GM23338 (cell line): ENCODE results near the gene EML2. TPM values are rescaled to one million over a fixed set of nuclear protein-coding genes. Genes with fewer than 3 reads are reported as not detected.

Experiments
- ATAC-seq: fragments of 200-7000 bp; cut with Tn5 transposase; 3 replicates; pipeline ENCODE4 v1.9.1; 2020
- DNase-seq: peaks from one replicate; pipeline ENCODE4 v3.0.0-alpha.2; 2015; ENCODE audit warnings: low spot score
- H2AFZ ChIP-seq: fragments of 200-600 bp; sonication (generic); 2 replicates; pipeline ENCODE4 v1.8.0; 2016; ENCODE audit warnings: antibody characterized with exemption, mild to moderate bottlenecking, moderate library complexity
- H3F3A ChIP-seq: fragments of 200-600 bp; sonication (generic); replicated peaks from 2 replicates; pipeline ENCODE4 v1.8.0; 2017; ENCODE audit warnings: antibody characterized with exemption, mixed run types, low read depth
- H3K27ac ChIP-seq: fragments of 200-600 bp; sonication (generic); 2 replicates; pipeline ENCODE4 v1.6.1; 2016; ENCODE audit warnings: low read depth
- H3K27me3 ChIP-seq: fragments of 200-600 bp; sonication (generic); 2 replicates; pipeline ENCODE4 v1.8.0; 2016; ENCODE audit warnings: mild to moderate bottlenecking, mixed run types, moderate library complexity; ENCODE audit not compliant: insufficient read depth
- H3K36me3 ChIP-seq: fragments of 200-600 bp; sonication (generic); 2 replicates; pipeline ENCODE4 v1.8.0; 2016; ENCODE audit warnings: mild to moderate bottlenecking; ENCODE audit not compliant: insufficient read depth
- H3K4me1 ChIP-seq: fragments of 200-600 bp; sonication (generic); 2 replicates; pipeline ENCODE4 v1.8.0; 2016; ENCODE audit warnings: mild to moderate bottlenecking, moderate library complexity; ENCODE audit not compliant: insufficient read depth
- H3K4me2 ChIP-seq: fragments of 200-600 bp; sonication (generic); 2 replicates; pipeline ENCODE4 v1.7.1; 2017; ENCODE audit warnings: mixed run types
- H3K4me3 ChIP-seq: fragments of 200-600 bp; sonication (generic); 2 replicates; pipeline ENCODE4 v1.6.1; 2016; ENCODE audit warnings: mixed run types
- H3K79me2 ChIP-seq: fragments of 200-600 bp; sonication (generic); replicated peaks from 2 replicates; pipeline ENCODE4 v1.8.0; 2017; ENCODE audit warnings: mild to moderate bottlenecking; ENCODE audit not compliant: insufficient read depth
- H3K9me2 ChIP-seq: fragments of 200-600 bp; sonication (generic); 2 replicates; pipeline ENCODE4 v1.8.0; 2017; ENCODE audit not compliant: insufficient read depth
- H4K20me1 ChIP-seq: fragments of 200-600 bp; sonication (generic); replicated peaks from 2 replicates; pipeline ENCODE4 v1.8.0; 2017; ENCODE audit warnings: mild to moderate bottlenecking; ENCODE audit not compliant: insufficient read depth
- H3K27ac Mint-ChIP-seq: 2 replicates; pipeline ENCODE4 v1.8.0; 2020; ENCODE audit warnings: inconsistent platforms, mild to moderate bottlenecking, moderate library complexity, mixed read lengths
- H3K27me3 Mint-ChIP-seq: 3 replicates; pipeline ENCODE4 v1.8.0; 2022; ENCODE audit warnings: low read depth, mild to moderate bottlenecking, moderate library complexity, mixed read lengths, inconsistent platforms; ENCODE audit not compliant: insufficient read depth, poor library complexity
- H3K36me3 Mint-ChIP-seq: 3 replicates; pipeline ENCODE4 v1.8.0; 2021; ENCODE audit warnings: low read depth, mild to moderate bottlenecking, inconsistent platforms, moderate library complexity, mixed read lengths
- H3K4me1 Mint-ChIP-seq: 3 replicates; pipeline ENCODE4 v1.8.0; 2020; ENCODE audit warnings: mild to moderate bottlenecking, inconsistent platforms, mixed read lengths
- H3K4me3 Mint-ChIP-seq: 3 replicates; pipeline ENCODE4 v1.8.0; 2021; ENCODE audit warnings: moderate library complexity, mild to moderate bottlenecking, inconsistent platforms, mixed read lengths
- H3K9me3 Mint-ChIP-seq: 3 replicates; pipeline ENCODE4 v1.8.0; 2020; ENCODE audit warnings: moderate library complexity, mild to moderate bottlenecking, inconsistent platforms, mixed read lengths
- EZH2 ChIP-seq: fragments of 200-600 bp; sonication (generic); IDR thresholded peaks from one replicate; pipeline ENCODE4 v1.8.0; 2017; ENCODE audit warnings: antibody characterized with exemption, mild to moderate bottlenecking, low read depth; ENCODE audit not compliant: unreplicated experiment
- JUNB ChIP-seq: IDR thresholded peaks from one replicate; pipeline ENCODE4 v1.6.1; 2016; ENCODE audit warnings: antibody characterized with exemption; ENCODE audit not compliant: unreplicated experiment
- NANOG ChIP-seq: IDR thresholded peaks from 2 replicates; pipeline ENCODE4 v1.6.1; 2016; ENCODE audit warnings: antibody characterized with exemption, borderline replicate concordance
- REST ChIP-seq: IDR thresholded peaks from one replicate; pipeline ENCODE4 v1.6.1; 2018; ENCODE audit warnings: antibody characterized with exemption; ENCODE audit not compliant: unreplicated experiment
- ZNF114 ChIP-seq: fragments of 250-450 bp; sonication (Bioruptor Pico); IDR thresholded peaks from 2 replicates; pipeline ENCODE4 v1.5.0; 2020; ENCODE audit warnings: mild to moderate bottlenecking, moderate library complexity
- polyA plus RNA-seq: library from polyadenylated mRNA; unstranded; fragments of >200 nt; fragmentation: Nextera tagmentation; extraction: Ambion mirVana; gene quantifications from 2 replicates; pipeline ENCODE4 v1.2.1, GENCODE V29; 2016
- total RNA-seq: library from RNA; depleted of rRNA; stranded (reverse); fragments of >200 nt; shearing (Covaris generic); gene quantifications from 2 replicates; pipeline ENCODE4 v1.2.3, GENCODE V29; 2014
- TF ChIP-seq, protein P1 (sequence below): fragments of 250-450 bp; sonication (Bioruptor Pico); IDR thresholded peaks from 2 replicates; pipeline ENCODE4 v1.5.0; 2020; ENCODE audit warnings: mild to moderate bottlenecking, moderate library complexity

EML2 gene
- total and polyA plus RNA-seq, 2 experiments from 2014 or later: 7.1 to 33.9 TPM

GRCh38 chr19:45568732-45569131 lies 70.5 kb downstream of the EML2 start (continued):
- TF ChIP-seq, protein P1, sequence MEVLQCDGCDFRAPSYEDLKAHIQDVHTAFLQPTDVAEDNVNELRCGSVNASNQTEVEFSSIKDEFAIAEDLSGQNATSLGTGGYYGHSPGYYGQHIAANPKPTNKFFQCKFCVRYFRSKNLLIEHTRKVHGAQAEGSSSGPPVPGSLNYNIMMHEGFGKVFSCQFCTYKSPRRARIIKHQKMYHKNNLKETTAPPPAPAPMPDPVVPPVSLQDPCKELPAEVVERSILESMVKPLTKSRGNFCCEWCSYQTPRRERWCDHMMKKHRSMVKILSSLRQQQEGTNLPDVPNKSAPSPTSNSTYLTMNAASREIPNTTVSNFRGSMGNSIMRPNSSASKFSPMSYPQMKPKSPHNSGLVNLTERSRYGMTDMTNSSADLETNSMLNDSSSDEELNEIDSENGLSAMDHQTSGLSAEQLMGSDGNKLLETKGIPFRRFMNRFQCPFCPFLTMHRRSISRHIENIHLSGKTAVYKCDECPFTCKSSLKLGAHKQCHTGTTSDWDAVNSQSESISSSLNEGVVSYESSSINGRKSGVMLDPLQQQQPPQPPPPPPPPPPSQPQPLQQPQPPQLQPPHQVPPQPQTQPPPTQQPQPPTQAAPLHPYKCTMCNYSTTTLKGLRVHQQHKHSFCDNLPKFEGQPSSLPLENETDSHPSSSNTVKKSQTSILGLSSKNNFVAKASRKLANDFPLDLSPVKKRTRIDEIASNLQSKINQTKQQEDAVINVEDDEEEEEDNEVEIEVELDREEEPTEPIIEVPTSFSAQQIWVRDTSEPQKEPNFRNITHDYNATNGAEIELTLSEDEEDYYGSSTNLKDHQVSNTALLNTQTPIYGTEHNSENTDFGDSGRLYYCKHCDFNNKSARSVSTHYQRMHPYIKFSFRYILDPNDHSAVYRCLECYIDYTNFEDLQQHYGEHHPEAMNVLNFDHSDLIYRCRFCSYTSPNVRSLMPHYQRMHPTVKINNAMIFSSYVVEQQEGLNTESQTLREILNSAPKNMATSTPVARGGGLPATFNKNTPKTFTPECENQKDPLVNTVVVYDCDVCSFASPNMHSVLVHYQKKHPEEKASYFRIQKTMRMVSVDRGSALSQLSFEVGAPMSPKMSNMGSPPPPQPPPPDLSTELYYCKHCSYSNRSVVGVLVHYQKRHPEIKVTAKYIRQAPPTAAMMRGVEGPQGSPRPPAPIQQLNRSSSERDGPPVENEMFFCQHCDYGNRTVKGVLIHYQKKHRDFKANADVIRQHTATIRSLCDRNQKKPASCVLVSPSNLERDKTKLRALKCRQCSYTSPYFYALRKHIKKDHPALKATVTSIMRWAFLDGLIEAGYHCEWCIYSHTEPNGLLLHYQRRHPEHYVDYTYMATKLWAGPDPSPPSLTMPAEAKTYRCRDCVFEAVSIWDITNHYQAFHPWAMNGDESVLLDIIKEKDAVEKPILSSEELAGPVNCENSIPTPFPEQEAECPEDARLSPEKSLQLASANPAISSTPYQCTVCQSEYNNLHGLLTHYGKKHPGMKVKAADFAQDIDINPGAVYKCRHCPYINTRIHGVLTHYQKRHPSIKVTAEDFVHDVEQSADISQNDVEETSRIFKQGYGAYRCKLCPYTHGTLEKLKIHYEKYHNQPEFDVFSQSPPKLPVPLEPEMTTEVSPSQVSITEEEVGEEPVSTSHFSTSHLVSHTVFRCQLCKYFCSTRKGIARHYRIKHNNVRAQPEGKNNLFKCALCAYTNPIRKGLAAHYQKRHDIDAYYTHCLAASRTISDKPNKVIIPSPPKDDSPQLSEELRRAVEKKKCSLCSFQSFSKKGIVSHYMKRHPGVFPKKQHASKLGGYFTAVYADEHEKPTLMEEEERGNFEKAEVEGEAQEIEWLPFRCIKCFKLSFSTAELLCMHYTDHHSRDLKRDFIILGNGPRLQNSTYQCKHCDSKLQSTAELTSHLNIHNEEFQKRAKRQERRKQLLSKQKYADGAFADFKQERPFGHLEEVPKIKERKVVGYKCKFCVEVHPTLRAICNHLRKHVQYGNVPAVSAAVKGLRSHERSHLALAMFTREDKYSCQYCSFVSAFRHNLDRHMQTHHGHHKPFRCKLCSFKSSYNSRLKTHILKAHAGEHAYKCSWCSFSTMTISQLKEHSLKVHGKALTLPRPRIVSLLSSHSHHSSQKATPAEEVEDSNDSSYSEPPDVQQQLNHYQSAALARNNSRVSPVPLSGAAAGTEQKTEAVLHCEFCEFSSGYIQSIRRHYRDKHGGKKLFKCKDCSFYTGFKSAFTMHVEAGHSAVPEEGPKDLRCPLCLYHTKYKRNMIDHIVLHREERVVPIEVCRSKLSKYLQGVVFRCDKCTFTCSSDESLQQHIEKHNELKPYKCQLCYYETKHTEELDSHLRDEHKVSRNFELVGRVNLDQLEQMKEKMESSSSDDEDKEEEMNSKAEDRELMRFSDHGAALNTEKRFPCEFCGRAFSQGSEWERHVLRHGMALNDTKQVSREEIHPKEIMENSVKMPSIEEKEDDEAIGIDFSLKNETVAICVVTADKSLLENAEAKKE: no peak

- Mint-ChIP-seq H3K9me3 (no peaks in the 10 kb centered on the region), H3K27me3 (peaks cover 2% of the 10 kb centered on the region), H3K36me3 (peaks cover 3% of the 10 kb centered on the region; the same call in 1 of the 3 replicates), H3K27ac (no peak overlapping the region), H3K4me3 (no peak overlapping the region), H3K4me1 (peaks cover 16% of the 10 kb centered on the region)
- H3K27me3 ChIP-seq: no peaks in the 10 kb centered on the region
- H3K4me1 ChIP-seq: peaks cover 9% of the 10 kb centered on the region
- no peaks in the 10 kb centered on the region for H3K9me2 ChIP-seq
- no peak overlapping the region for H2AFZ ChIP-seq
- ATAC-seq (no peak), DNase-seq (no peak)
- H4K20me1 ChIP-seq: 0 out of 2 replicates have a peak, but pooled peaks cover 3% of the 10 kb centered on the region
- peaks cover 7% of the 10 kb centered on the region for H3K79me2 ChIP-seq
- no peak overlapping the region for H3K4me3 ChIP-seq
- H3K27ac ChIP-seq: no peak overlapping the region
- 0 out of 2 replicates have a peak, but pooled peaks cover 6% of the 10 kb centered on the region for H3F3A ChIP-seq
- no peak overlapping the region for H3K4me2 ChIP-seq
- H3K36me3 ChIP-seq: no peaks in the 10 kb centered on the region
- TF ChIP-seq NANOG: no peak
- no peak for TF ChIP-seq ZNF114
- no peak for TF ChIP-seq JUNB
- TF ChIP-seq REST: no peak
- no peak for TF ChIP-seq EZH2
- TF ChIP-seq, protein P1: no peak
These were observed 71.6 kb downstream of the EML2 start for GRCh38 chr19:45567609-45568008.
